Erythroblast (primary cell): ENCODE data around the gene MED10.

Source experiments
- GATA1 ChIP-seq: IDR thresholded peaks from 2 replicates; pipeline ENCODE4 v1.6.1; 2011; ENCODE audit warnings: low read depth, mild to moderate bottlenecking, control low read depth, low read length, moderate library complexity
- POLR2A ChIP-seq: IDR thresholded peaks from 2 replicates; pipeline ENCODE4 v1.6.1; 2011; ENCODE audit warnings: mild to moderate bottlenecking, low read length

- TF ChIP-seq POLR2A (no peak), GATA1 (no peak)
Observed at GRCh38 chr5:6347165-6347564, 31.2 kb downstream of the MED10 start.
